ENCODE measurements around the gene EFCAB6.

DNA sequence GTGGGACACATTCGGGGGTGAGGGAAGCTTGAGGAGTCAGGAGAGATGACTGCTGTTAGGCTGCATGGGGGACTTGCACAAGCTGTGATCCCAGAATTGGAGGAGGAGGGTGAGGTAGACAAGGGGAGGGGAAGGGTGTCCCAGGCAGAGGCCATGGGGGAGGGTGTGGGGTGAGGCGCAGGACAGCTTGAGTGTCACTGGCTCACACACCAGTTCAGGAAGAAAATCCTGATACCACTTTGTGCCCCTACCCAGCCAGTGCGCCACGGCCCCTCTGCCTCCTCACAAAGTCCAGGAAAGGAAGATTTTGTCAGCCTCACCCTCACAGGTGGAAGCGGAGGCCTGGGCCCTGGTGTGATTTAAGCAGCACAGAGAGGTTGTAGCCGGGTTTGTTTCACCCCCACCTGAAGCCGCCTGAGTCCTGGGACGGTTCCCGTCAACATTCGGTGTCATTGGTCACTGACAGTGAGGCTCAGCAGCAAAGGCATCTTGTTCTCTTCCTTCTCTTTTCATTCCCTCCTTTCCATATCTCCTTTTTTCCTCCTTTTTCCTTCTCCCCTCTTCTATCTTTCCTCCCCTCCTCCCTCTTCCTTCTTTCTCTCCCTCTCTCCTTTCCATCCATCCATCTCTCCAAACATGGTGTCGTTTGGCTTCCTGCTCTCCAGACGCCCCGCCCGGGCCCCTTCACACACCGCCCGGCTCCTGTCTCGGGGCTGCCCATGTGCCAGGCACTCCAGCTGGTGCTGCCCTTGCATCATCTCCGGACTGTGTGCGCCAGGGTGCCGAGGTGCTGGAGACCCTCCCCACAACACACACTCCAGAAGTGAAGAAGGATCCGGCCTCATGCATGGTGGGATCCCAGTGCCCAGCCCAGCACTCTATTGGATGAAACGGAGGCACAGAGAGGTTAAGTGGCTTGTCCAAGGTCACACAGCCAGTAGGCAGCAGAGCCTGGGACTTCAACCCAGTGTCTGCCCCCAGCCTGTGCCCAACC is 311.0 kb downstream of the EFCAB6 start:
- TF ChIP-seq, protein P1, sequence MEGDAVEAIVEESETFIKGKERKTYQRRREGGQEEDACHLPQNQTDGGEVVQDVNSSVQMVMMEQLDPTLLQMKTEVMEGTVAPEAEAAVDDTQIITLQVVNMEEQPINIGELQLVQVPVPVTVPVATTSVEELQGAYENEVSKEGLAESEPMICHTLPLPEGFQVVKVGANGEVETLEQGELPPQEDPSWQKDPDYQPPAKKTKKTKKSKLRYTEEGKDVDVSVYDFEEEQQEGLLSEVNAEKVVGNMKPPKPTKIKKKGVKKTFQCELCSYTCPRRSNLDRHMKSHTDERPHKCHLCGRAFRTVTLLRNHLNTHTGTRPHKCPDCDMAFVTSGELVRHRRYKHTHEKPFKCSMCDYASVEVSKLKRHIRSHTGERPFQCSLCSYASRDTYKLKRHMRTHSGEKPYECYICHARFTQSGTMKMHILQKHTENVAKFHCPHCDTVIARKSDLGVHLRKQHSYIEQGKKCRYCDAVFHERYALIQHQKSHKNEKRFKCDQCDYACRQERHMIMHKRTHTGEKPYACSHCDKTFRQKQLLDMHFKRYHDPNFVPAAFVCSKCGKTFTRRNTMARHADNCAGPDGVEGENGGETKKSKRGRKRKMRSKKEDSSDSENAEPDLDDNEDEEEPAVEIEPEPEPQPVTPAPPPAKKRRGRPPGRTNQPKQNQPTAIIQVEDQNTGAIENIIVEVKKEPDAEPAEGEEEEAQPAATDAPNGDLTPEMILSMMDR (IDR thresholded peaks at IDR 0.05) = no peak
- TF ChIP-seq POLR2A (IDR thresholded peaks at IDR 0.05) = no peak
